Measurements from ENCODE around the gene ASIC5. TPM values are rescaled to one million over a fixed set of nuclear protein-coding genes. Genes with fewer than 3 reads are reported as not detected.
"Not testable (repeated sequence)": the region's sequence is repeated elsewhere in the genome, so short reads cannot be mapped to it uniquely, and the experiment has no call there.

The ASIC5 gene, protein sequence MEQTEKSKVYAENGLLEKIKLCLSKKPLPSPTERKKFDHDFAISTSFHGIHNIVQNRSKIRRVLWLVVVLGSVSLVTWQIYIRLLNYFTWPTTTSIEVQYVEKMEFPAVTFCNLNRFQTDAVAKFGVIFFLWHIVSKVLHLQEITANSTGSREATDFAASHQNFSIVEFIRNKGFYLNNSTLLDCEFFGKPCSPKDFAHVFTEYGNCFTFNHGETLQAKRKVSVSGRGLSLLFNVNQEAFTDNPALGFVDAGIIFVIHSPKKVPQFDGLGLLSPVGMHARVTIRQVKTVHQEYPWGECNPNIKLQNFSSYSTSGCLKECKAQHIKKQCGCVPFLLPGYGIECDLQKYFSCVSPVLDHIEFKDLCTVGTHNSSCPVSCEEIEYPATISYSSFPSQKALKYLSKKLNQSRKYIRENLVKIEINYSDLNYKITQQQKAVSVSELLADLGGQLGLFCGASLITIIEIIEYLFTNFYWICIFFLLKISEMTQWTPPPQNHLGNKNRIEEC
- total RNA-seq: not detected
- long read RNA-seq: 0 reads

DNA sequence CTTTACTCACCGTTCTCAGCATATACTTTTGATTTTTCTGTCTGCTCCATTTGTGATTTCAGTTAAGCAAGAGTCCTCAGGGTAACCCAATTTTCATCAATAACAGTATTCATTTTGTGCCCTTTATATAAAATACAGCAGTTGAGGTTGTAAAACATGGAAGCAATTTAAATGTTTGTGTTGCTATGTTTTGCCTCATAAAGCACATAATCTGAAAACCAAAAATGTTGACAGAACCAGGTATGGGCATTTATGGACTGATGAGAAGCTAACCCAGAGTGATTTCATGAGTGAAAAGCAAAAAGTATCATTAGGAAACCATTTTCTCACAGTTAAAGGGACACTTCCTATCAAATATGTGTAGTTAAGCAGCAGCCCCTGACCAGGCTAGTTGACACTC is at the start of gene ASIC5:
Gene ASIC5 (minus strand): TSS at position 101 of the 400 bp plus-strand sequence. CDS start 51 bp downstream, at position 50.
- no peak for DNase-seq (ENCODE audit: low spot score)

DNA sequence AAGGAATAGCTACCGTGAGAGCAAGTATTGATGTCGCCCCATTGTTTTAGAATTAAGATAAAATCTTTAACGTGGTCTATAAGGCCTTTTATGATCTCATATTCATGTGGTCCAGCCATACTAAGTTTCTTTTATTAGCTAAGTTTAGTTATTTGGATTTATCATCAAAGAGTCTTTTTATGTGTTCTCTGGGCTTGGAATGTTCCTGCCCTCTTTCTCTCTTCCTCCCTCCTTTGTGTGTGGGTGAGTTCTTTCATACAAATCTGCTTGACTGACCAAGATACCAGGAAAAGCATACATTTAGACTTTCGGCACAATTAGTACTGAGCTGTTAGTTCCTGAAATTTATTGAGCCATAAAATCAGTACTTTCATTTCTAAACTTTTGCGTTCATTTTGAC is 48.7 kb upstream of the ASIC5 start:
- DNase-seq (ENCODE audit: low spot score): no peak

DNA sequence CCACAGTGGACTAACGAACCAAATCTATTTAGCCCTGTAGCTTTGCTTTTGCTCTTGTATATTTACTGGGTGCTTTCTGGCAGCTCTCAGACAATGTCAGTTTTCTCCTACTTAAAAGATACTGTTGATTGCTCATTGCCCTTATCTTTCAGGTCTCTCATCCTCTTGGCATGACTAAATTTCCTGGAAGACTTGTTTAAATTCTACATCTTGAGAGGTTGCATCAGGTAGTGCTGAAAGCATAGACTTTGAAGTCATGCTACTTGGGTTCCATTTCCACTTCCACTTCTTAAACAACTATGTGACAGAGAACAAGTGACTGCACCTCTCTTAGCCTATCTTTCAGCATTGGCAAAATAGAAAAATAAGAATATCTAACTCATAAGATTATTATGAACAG is 45.8 kb upstream of the ASIC5 start:
- DNase-seq (ENCODE audit: low spot score): no peak

DNA sequence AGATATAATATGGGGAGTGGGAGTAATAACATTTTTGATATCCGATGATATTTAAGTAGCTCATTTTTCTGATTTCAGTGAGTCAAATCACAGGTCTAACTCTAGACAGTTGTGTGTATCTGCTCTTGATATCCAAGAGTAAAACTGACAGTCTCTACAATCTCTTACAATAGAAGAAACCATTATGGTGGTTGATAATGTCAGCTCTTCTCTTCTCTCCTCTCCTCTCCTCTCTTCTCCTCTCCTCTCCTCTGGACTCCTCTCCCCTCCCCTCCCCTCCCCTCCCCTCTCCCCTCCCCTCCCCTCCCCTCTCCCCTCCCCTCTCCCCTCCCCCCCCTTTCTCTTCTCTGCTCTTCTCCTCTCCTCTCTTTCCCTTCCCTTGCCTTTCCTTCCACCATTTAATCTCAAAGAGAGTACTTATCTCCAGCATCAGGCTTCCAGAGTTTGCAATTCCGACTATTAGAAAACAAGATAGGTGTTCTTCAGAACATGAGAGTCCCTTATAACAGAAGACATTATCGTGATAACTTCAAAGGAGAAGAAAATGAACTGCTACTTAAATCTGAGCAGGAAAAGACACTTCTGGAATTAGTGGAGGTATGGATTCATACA is 43.6 kb upstream of the ASIC5 start:
- DNase-seq (ENCODE audit: low spot score): no peak

DNA sequence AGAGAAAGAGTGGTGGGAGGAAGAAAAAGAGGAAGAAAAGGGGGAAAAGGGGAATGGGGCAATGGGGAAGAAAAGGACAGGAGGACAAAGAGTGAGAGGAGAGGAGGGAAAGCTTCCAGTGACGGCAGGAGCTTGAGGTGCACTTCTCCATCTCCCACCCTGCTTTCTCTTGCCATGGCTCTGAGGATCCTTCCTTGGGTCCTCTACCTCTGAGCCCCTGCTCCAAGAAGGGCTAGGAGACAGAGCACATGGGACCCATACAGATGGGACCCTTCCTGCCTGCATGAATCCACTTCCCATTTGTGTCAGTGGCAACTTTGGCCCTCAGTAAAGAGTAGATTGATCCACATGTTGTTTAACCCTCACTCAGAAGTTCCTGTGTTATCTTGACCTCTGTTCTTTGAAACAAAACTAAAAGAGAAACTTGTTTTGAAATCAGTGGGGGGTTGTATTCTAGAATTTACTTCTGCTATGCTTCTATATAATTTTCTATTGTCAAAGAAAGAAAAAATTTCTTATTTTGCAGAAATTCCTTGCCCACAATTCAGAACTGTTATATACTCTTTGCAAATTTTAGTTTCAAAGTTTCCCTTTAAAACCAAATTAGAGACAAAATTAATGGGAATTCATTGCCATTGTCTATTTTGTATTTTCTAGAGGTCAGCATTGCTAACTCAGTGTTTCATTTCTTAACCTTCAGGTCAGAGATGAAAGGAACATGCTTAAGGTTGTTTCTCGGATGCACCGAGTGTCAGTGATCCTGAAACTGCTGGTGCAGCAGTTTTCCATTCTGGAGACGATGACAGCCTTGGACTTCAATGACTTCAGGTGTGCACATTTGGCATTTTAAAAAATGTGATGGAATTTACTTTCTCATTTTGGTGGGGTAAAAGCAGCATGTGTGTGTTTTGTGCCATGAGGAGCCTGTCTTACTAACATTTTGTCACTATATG is 42.4 kb upstream of the ASIC5 start:
- no peak for DNase-seq (ENCODE audit: low spot score)

DNA sequence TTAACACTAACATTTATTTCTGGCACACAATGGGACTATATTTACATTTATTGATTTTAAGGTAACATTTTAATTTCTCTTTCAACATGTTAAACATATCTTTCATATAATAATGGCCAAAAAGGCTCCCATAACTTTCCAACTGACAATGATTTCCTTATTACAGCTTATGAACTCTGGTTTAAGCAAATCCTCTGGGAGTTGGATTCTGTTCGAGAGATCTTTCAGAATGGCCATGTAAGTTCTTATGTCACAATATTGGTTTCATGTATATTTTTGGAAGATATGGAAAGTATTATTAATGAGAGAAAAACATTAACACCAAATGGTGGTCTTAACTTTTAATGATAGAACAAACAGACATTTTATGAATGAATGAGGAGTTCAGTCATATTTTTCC is 41.5 kb upstream of the ASIC5 start:
- DNase-seq (ENCODE audit: low spot score): no peak

DNA sequence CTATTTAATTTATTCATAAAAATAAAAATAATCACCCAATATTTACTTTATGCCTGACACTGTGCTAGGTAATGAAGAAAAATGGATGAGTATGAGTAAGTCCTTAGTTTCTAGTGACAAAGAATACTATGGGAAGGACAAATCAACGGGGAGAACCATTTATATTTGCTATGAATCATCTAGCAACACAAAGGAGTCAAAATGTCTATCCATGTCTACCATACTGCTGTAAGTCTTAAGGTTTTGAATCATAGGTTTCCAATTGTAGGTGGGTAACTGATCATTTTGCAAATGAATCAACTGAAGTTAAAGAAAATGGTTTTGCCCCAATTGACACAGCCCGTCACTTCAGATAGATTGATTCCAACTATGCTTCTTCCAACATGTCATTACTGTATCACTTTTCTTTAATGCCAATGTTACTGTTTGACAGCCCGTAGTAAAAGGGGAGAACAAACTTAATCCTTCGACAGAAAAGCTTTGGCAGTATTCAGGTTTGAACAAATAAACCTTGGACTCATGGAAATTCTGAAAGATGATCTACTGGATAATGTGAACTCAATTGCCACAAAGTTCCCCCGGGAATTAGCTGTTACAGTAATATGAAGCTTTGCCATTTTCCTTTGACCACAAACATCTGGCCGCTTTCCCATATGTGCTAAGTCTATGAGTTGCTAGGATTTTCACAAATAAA is 40.6 kb upstream of the ASIC5 start:
- DNase-seq (ENCODE audit: low spot score): no peak

DNA sequence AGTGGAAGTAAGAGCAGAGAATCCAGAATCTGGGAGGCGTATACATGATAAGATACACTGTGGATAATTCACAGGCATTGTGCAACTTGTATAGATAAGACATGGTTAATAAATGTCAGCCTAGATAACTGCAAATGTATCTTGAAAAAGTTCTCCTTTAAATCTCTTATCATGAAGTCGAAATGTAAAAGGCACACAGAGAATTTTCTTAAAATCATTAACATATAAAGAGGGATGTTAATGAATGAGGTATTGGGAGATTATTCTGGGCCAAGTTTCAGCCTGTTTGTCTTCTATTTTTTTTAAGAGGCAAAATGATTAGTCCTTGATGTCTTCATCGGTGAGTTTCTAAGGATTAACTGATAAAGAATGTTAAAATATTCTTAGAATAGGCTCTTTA is 38.3 kb upstream of the ASIC5 start:
- DNase-seq (ENCODE audit: low spot score): no peak

DNA sequence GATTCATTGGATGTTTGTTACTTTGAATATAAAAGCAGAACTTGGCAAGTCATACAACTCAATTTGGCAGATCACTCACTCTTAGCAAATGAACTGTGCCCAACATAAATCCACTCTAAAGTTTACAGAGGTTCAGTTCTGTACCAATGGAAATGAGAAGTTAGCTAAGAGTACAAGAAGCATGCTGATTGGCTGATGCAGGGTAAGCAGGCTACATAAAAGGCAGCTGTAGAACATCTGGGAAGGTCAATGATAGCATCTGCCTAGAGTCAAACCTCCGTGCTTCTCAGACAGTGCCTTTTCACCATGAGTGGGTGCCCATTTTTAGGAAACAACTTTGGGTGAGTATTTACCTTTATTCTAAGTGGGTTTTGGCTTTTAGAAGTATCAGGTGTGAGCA is 37.4 kb upstream of the ASIC5 start, which contains the start of gene TDO2:
Gene TDO2 (plus strand): TSS at position 244 of the 400 bp plus-strand sequence. CDS start 63 bp downstream, at position 307.
- DNase-seq (ENCODE audit: low spot score): no peak

DNA sequence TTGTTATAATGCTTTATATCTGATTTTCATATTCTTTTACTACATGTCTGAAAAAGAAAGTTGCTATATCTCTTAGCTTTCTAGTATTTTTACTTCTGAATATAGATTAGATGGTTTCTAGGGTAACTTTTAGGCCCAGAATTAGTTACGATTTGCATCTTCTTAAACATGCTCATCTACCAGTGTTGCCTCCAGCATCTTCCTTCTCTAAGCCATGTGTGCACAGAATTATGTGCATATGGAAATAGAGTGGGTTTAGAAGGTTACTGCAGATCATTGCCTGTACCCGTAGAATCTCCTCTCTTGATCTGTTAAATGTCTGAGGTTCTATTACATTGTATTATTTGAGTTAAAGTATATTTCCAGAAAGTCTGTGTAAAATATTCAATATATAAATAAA is 34.9 kb upstream of the ASIC5 start:
- no peak for DNase-seq (ENCODE audit: low spot score)

DNA sequence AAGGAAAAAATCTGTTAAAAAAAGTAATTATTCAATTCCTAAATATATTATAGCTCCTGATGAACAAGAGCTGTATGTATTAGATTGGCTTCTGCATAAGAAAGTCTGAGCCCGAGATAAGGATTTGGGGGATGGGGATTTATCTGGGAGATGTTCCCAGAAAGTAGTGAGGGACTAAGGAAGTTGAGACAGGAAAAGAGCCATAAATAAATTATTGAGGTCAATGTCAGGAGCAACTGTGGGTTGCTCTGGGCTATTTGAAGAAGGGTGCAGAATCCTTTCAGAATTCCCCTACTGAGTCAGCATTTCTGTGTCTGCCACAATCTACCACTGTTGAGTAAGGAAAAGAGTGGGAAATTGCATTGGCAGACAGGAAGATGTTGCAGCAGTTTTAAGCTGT is 34.3 kb upstream of the ASIC5 start:
- DNase-seq (ENCODE audit: low spot score): no peak

DNA sequence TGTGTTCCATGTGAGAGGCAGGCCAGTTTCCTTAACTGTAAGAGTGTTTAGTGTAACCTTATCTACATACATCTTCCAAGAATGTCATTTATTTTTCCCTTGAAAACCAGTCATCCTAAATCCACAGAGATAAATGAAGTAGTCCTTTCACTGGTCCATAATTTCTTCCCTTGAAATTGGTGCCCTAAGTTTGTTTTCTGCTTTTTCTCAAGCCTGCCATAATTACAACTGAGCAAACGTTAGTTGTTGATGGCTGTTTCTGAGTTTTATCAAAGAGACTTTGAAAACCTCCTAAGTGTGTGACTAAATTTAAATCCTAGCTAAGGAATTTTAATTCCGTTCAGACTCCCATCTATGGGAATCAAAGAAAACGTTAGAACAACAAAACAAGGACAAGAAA is 33.8 kb upstream of the ASIC5 start:
- DNase-seq (ENCODE audit: low spot score): no peak

DNA sequence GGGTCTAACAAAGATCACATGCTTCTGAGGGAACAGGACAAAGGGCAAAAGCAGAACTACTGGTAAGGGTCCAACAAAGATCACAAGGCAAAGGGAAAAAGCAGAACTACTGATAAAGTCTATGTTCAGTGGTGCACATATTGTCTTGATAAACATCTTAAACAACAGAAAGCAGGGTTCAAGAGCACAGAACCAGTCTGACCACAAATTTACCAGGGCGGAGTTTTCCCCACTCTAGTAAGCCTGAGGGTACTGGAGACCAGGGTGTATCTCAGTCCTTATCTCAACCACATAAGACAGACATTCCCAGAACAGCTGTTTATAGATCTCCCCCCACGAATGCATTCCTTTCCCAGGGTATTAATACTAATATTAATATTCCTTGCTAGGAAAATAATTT is 32.3 kb upstream of the ASIC5 start:
- not testable (repeated sequence) for DNase-seq (ENCODE audit: low spot score)

DNA sequence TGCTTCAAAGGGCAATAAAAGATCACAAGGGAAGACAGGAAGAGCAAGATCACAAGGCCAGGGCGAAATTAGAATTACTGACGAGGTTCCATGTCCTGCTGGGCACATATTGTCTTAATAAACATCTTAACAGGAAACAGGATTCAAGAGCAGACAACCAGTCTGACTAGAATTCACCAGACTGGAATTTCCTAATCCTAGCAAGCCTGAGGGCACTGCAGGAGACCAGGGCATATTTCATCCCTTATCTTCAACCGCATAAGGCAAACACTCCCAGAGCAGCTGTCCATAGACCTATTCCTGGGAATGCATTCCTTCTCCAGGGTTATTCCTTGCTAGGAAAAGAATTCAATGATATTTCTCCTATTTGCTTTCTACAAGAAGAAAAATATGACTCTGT is 25.0 kb upstream of the ASIC5 start:
- no peak for DNase-seq (ENCODE audit: low spot score)

DNA sequence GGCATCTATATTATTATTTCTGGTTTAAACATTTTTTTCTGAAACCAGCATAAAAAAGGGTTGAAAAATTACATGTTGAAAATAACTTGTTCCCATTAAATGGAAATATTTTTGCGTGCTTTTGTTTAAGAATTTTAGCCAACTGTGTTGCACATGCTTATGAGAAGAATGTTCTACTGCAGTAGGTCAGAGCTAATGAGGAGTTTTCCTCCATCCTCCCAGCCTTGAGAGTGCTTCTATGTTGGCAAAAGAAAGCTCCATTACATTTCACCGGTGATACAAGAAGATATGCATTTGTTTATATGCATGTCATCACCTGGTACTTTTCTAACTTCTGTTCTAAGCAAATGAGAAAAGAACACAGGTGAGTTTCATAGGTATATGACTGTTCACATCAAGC is 23.9 kb upstream of the ASIC5 start:
- DNase-seq (ENCODE audit: low spot score): no peak

DNA sequence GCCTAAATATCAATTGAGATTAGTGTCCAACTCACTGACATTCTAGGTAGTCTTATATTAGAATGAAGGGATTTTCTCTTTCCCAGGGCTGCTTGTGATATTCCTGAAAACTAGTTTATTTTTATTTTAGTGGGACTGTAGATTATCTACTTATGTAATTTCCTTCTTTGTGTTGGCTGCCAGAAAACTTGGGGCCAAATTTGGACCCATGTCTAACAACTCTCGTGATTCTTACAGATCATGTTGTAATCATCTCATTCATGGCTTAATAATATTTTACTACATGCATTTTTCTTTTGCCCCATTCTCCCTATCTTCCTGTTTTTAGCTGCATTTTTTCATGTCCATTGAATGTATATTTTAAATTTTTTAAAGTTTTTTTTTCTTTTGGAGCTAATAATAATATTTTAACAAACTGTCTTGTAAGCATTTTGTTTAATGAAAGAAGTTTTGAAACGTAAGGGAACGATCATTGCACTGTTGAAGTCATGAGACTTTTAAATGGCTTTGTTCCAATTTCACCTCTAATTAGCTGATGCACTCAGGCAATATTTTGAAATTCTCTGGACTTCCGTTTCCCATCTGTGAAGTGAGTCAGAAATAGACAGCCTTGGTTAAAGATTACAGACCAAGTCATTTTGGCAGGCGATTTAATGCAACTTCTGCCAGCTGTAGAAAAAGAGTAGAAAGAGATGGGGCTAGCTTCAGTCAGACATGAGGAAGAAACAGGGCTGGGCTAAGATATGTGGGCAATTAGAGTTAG is 23.1 kb upstream of the ASIC5 start:
- no peak for DNase-seq (ENCODE audit: low spot score)

DNA sequence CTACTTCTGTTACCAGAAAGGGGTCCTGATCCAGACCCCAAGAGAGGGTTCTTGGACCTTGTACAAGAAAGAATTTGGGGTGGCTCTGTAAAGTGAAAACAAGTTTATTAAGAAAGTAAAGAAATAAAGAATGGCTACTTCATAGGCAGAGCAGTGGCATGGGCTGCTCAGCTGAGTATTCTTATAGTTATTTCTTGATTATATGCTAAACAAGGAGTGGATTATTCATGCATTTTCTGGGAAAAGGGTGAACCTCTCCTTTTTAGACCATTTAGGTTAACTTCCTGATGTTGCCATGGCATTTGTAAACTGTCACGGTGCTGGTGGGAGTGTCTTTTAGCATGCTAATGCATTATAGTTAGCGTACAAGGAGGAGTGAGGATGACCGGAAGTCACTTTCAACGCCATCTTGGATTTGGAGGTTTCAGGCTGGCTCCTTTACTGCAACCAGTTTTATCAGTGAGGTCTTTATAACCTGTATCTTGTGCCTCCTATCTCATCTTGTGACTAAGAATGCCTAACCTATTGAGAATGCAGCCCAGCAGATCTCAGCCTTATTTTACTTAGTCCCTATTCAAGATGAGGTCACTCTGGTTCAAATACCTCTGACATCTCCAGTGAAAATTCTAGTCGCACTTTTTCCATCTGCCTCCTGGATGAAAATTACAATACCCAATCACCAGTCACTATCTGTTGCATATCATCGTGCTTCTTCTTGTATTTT is 21.9 kb upstream of the ASIC5 start:
- DNase-seq (ENCODE audit: low spot score): no peak

DNA sequence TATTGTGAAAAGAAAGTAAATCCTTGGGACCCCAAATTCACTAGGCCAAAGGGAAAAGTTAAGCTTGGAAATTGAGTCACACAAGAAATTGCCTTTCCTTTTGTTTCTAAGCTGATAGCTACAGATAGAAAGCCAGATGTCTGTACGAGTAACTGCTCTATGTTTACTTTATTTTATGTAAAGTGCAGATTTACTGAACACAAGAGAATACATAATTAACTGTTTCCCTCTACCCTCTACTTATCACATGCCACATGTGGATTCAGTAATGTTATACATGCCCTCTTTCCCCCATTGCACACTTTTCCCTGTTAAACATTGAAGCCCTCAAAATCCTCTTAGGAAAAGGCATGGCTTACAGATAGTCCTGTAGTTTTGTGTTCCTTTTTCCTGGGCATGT is 21.0 kb upstream of the ASIC5 start:
- no peak for DNase-seq (ENCODE audit: low spot score)

DNA sequence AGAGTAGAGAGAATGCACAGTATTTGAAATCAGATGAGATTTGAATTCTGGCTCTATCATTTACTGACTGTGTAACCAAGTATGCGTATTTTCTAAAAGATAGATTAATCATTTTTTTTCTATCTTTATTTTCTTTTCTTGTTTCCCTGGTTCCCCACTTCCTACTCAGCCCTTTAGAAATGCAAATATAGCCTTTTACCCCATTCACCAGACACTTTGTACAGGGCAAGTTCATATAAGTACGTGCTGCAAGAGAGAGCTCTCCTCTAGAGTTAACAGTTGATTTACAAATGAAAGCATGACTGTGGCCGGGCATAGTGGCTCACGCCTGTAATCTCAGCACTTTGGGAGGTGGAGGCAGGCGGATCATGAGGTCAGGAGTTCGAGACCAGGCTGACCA is 19.6 kb upstream of the ASIC5 start:
- DNase-seq (ENCODE audit: low spot score): no peak
